Measurements from ENCODE around the gene TAF1B. TPM values are rescaled to one million over a fixed set of nuclear protein-coding genes. Genes with fewer than 3 reads are reported as not detected.
"Not testable (repeated sequence)": the region's sequence is repeated elsewhere in the genome, so short reads cannot be mapped to it uniquely, and the experiment has no call there.

Gene TAF1B
- total RNA-seq, 2 donors from 2014 or later, result 4.0 to 6.1 TPM

DNA sequence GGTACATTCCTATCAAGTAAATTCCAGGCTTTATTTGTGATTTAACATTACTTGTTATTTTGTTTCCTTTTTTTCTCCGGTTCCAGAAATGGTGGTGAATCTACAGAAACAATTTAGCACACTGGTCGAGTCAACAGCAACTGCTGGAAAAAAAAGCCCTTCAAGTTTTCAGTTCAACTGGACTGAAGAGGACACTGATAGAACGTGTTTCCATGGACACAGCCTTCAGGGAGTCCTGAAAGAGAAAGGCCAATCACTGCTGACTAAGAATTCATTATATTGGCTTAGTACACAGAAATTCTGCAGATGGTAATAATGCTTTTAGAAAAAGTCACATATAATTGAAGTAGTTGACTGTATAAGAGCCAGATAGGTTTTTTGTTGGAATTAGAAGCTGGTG is 76.2 kb downstream of the TAF1B start:
- H3K27ac ChIP-seq, result no peak overlapping the region
- H3K36me3 ChIP-seq, result no peaks in the 10 kb centered on the region
- no peaks in the 10 kb centered on the region for H3K4me1 ChIP-seq
- TF ChIP-seq, protein P1, sequence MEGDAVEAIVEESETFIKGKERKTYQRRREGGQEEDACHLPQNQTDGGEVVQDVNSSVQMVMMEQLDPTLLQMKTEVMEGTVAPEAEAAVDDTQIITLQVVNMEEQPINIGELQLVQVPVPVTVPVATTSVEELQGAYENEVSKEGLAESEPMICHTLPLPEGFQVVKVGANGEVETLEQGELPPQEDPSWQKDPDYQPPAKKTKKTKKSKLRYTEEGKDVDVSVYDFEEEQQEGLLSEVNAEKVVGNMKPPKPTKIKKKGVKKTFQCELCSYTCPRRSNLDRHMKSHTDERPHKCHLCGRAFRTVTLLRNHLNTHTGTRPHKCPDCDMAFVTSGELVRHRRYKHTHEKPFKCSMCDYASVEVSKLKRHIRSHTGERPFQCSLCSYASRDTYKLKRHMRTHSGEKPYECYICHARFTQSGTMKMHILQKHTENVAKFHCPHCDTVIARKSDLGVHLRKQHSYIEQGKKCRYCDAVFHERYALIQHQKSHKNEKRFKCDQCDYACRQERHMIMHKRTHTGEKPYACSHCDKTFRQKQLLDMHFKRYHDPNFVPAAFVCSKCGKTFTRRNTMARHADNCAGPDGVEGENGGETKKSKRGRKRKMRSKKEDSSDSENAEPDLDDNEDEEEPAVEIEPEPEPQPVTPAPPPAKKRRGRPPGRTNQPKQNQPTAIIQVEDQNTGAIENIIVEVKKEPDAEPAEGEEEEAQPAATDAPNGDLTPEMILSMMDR (IDR thresholded peaks at IDR 0.05), result no peak
- H3K27me3 ChIP-seq, result no peaks in the 10 kb centered on the region
- no peak overlapping the region for H3K4me3 ChIP-seq
- no peak for DNase-seq (ENCODE audit: low spot score)
- H3K9me3 ChIP-seq, result no peaks in the 10 kb centered on the region

DNA sequence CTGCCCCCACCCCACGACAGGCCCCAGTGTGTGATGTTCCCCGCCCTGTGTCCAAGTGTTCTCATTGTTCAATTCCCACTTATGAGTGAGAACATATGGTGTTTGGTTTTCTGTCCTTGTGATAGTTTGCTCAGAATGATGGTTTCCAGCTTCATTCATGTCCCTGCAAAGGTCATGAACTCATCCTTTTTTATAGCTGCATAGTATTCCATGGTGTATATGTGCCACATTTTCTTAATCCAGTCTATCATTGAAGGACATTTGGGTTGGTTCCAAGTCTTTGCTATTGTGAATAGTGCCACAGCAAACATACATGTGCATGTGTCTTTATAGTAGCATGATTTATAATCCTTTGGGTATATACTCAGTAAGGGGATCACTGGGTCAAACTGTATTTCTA is 83.7 kb downstream of the TAF1B start:
- not testable (repeated sequence) for H3K4me1 ChIP-seq; DNase-seq (ENCODE audit: low spot score); H3K36me3 ChIP-seq; H3K27ac ChIP-seq; H3K9me3 ChIP-seq; H3K27me3 ChIP-seq; H3K4me3 ChIP-seq

DNA sequence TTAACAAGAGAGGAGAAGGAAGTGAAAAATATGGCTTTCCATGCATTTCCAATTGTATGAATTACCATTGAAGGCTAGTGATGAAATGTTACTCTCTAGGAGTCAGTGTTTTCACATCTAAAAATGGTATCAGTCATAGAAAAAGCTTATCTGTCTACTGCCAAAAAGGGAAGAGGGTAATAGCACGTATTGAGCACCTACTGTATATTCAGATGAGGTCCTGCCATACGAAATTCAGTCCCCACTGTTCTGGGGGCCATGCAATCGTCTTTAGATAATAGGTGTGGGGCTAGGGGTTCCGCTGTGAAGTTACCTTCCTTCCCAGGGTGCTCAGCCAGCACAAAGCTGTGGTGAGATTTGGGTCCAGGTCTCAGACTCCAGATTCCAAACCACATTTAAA is 94.0 kb downstream of the TAF1B start:
- peaks cover 0 to 5% of the 10 kb centered on the region in 2 donors for H3K4me1 ChIP-seq
- no peak overlapping the region for H3K27ac ChIP-seq
- no peak overlapping the region for H3K4me3 ChIP-seq
- TF ChIP-seq, protein P1 (IDR thresholded peaks at IDR 0.05), result no peak
- H3K36me3 ChIP-seq, result peaks cover 7% of the 10 kb centered on the region
- DNase-seq (ENCODE audit: low spot score), result no peak
- H3K9me3 ChIP-seq, result no peaks in the 10 kb centered on the region
- no peaks in the 10 kb centered on the region for H3K27me3 ChIP-seq

DNA sequence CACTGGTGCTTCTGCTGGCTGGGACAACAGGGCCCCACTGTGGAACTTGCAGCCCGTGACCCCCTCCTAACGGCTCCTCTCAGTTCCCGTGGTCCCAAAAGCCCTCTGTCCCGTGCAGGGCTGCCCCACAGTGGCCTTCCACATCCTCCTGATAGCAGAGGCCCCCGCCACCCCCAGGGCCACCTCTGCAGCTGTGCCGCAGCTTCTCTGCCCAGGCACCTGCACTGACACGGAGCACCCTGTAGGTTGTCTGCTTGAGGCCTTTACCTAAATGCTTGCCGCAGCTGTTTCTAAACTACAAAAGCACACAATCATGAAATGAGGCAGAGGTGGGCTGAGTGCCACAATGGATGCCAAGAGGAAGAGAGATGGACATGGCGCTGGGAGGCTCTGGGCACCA is 94.7 kb downstream of the TAF1B start:
- TF ChIP-seq, protein P1 (IDR thresholded peaks at IDR 0.05), result no peak
- no peak overlapping the region for H3K27ac ChIP-seq
- no peak overlapping the region for H3K4me3 ChIP-seq
- H3K9me3 ChIP-seq, result no peaks in the 10 kb centered on the region
- H3K27me3 ChIP-seq, result no peaks in the 10 kb centered on the region
- H3K36me3 ChIP-seq, result peaks cover 7% of the 10 kb centered on the region
- no peak for DNase-seq (ENCODE audit: low spot score)
- peaks cover 0 to 5% of the 10 kb centered on the region in 2 donors for H3K4me1 ChIP-seq

DNA sequence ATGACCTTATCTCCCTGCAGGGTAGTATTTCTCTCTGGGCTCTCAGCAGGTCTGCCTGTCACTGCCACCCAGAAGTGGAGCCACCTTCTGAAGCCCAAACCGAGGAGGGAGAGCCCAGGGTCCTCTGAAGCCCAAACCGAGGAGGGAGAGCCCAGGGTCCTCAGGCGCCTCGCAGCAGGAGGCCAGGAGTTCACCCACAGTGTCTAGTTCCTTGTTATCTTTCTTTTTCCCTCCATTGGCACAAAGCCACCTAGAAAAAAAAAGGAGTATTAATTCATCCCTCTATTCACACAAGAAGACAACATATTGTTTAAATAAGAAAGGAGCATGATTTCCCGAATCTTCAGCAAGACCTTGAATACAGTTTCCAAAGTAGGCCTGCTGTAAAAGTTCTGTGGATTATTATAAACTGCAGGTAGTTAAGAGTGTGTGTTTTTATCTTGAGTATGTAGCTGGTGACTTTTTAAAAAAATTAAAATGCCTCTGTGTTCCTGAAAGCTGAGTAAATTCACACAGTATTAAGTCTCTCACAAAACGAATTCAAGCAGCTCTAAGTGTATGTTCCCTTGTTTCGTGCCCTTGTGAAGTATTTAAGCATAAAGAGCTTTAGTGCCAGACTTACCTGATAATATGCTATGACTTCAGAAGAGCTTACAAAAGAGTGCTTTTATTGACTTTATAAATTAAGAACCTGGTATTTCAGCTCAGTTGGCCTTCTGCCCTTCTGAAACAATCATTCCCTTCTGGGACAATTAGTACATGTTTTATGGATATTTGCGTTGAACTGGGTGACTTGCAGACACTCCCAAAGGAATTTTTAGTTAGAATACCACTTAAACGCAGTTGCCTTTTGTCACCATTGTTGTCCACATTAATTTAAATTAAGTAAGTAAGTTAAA is 96.6 kb downstream of the TAF1B start:
- Histone ChIP-seq H3K27ac (no peak overlapping the region), H3K4me1 (peaks cover 0 to 5% of the 10 kb centered on the region in 2 donors), H3K36me3 (no peaks in the 10 kb centered on the region), H3K4me3 (no peak overlapping the region), H3K9me3 (no peaks in the 10 kb centered on the region), H3K27me3 (no peaks in the 10 kb centered on the region)
- TF ChIP-seq, protein P1 (IDR thresholded peaks at IDR 0.05), result no peak
- no peak for DNase-seq (ENCODE audit: low spot score)

DNA sequence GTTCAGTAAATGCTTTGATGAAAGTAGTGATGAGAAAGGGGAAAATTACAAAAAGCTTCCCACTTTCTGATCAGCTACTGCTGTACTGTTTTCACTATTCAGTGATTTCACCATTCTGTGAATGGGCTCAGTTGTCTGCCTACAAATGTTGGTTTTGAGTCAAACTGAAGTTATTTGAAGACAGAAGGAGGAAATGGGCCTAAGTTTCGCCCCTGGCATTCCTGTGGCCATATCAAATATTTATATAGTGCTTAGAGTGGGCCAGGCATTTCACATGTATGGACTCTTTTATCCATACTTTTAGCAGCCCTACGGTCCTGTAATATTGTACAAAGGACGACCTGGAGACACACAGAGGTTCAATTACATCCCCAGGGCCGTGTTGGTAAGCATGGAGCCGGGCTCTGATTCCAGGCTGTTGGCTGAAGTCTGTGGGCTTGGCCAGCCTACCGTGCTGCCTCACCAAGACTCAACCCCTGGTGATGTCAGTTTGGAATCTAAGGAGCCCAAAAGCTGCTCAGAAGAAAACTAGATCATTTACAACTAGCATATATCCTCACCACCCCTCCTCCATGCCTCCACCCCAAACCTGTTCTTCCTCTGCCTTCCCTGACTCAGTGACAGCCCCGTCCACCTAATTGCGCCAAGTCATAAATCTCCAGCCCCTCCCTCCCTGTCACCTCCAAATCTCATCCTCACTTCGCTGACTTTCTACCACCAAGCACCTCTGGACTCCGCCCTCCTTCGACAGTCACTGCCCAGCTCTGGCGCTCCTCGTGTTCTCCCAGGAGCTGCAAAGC is 98.1 kb downstream of the TAF1B start:
- H3K4me1 ChIP-seq, result peaks cover 0 to 5% of the 10 kb centered on the region in 2 donors
- no peaks in the 10 kb centered on the region for H3K9me3 ChIP-seq
- DNase-seq (ENCODE audit: low spot score), result no peak
- H3K36me3 ChIP-seq, result no peaks in the 10 kb centered on the region
- no peak overlapping the region for H3K4me3 ChIP-seq
- TF ChIP-seq, protein P1 (IDR thresholded peaks at IDR 0.05), result no peak
- no peak overlapping the region for H3K27ac ChIP-seq
- no peaks in the 10 kb centered on the region for H3K27me3 ChIP-seq

Measured in right atrium auricular region (tissue), 2 donors.